NCI-H1417 treated with DMSO at 0.1 percent for 48 hours (cell line): ENCODE results near the gene GLB1L.
"Not testable (repeated sequence)": the region's sequence is repeated elsewhere in the genome, so short reads cannot be mapped to it uniquely, and the experiment has no call there.

ENCODE experiments used
- DNase-seq: peaks from one replicate; lab custom pipeline; 2025; lab: John Stamatoyannopoulos, UW

GLB1L gene

DNA sequence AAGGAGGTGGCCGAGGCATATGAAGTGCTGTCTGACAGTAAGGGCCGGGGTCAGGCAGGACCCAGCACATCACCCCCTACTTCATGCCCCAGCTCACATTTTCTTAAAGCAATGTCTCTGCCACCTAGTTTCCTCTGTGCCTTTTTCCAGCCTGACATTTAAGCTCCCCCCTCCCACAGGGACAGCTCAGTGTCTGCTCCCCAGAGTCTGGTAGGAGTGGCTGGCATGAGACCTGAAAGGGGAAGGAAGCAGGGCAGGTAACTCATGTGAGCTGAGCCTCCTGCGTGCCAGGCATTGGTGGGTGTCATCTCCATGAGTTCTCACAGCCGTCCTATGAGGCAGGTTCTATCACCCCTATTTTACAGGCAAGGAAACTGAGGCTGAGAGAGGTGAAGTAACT lies 35.4 kb upstream of the GLB1L start:
- no peak for DNase-seq

- DNase-seq: no peak
Observed at GRCh38 chr2:219279916-219280516, 34.8 kb upstream of the GLB1L start.

DNA sequence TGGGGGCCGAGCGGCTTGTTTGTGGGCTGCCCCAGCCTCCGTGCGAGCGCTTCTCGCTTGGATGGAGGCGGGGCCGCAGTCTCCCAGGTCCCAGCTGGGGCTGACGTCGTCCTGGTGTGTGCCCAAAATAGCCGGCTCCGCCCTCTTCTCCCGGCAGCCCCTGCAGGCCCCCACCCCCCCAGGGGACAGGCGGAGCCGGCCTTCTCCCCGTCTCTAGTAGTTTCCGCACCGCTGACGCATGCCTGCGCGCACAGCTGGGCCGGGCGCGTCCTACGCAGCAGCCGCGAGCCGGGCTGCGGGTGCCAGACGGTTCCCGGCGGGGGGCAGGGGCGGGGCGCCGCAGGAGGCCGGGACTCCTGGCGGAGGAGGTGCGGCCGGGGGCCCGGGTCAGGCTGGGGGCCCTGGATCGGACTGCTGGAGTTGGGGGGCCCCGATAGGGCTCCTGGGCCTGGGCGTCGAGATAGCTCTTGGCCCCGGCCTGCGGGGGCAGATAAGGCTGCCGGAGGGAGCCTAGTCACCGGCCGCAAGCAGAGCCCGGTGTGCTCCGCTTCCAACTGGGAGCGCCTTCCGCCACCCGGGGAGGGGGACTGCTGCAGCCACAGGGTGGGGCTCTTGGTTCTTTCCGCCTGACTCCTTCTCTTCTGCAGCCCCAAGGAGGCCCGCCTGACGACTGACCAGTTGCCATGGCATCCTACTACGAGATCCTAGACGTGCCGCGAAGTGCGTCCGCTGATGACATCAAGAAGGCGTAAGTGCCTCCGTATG lies 34.1 kb upstream of the GLB1L start, which contains the start of gene DNAJB2:
TSS of gene DNAJB2 (plus strand) at position 216 of the 765 bp plus-strand sequence. CDS start at position 684, 468 bp downstream.
- DNase-seq: peak; percentile 75

GRCh38 chr2:219278655-219279150 lies 33.5 kb upstream of the GLB1L start:
- no peak for DNase-seq

- DNase-seq: peak; percentile 13
Observed at GRCh38 chr2:219277703-219278654, 32.7 kb upstream of the GLB1L start.

- no peak for DNase-seq
Observed at GRCh38 chr2:219274361-219274921, 29.2 kb upstream of the GLB1L start.

DNA sequence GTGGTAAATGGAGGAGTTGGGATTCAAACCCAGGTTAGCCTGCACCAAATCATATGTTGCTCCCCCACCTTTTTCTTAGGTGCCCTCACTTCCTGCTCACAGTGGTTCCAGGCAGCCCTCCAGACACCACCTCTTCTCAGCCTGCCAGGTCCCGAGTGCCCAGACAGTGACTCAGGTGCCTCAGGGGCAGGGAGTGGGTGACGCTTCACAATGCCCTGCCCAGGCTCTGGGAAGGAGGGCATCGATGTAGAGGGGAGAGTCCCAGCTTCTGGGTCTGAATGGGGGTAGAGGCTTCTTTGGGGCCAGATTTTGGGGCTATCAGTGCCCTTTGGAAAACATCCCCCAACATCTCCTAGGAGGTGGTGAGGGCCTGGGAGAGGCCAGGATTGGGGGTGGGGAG lies 28.7 kb upstream of the GLB1L start:
- no peak for DNase-seq

DNA sequence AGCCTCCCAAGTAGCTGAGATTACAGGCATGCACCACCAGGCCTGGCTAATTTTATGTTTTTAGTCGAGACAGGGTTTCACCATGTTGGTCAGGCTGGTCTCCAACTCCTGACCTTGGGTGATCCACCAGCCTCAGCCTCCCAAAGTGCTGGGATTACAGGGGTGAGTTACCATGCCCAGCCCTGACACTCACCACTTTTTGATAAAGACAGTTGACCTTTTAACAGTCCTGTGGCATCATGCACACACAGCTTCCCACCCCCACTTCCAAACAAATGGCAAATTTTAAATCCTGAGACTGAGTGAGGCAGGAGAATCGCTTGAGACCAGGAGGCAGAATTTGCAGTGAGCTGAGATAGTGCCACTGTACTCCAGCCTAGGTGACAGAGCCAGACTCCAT lies 27.8 kb upstream of the GLB1L start:
- DNase-seq: no peak

DNA sequence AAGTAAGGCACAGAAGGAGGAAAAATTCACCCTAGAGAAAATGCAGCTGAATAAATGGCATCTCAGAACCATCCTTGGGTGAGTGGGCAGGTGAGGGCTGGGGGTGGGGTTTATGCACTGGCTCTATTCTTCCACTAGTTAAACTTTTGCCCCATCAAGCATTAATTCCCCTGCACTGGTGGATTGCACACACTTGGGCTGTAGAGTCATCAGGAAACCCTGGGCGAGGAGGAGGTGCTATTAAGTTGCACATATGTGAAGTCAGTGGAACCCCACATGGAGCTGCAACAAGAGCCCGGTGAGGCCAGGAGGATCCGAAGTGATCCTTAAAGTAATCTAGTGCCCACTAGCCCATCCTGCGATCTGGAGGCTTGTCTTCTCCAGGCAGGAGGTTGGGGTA lies 27.1 kb upstream of the GLB1L start:
- no peak for DNase-seq

DNA sequence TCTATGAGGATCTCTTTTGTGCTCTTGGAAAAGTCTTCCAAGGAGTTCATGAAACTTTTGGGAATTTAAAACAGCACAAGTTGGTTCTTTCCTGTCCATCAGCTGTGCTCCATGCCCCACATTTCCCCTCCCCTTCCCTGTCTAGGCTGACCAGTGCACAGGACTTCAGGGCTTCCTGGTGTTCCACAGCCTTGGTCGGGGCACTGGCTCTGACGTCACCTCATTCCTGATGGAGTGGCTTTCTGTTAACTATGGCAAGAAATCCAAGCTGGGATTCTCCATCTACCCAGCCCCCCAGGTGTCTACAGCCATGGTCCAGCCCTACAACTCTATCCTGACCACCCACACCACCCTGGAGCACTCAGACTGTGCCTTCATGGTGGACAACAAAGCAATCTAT lies 25.8 kb upstream of the GLB1L start:
- DNase-seq: no peak

- DNase-seq: no peak
Observed at GRCh38 chr2:219270055-219270372, 24.8 kb upstream of the GLB1L start.

DNA sequence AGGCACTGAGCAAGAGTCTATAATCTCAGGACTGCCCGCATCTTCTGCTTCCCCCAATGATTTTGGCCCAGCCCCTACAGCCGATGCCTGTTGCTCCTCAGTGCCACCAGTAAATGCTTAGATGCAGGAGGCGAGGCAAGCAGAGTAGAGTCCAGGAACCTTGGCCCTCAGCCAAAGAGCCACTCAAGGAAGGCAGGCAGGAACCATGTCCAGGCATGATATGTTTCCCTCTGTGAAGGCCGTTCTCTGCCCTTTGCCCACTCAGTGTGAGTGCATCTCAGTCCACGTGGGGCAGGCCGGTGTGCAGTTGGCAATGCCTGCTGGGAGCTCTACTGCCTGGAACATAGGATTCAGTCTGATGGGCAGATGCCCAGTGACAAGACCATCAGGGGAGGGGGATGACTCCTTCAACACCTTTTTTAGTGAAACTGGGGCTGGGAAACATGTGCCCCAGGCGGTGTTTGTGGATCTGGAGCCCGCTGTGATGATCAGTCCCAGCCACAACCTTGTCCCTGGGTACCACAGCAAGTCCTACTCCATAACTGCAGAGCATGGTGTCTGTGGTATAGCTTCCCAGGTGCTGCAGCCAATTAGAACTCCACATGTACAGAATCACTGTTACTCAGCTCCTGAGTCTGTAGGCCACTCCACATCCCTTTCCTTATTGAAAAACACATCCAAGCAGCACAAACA lies 24.3 kb upstream of the GLB1L start:
- DNase-seq: no peak

DNA sequence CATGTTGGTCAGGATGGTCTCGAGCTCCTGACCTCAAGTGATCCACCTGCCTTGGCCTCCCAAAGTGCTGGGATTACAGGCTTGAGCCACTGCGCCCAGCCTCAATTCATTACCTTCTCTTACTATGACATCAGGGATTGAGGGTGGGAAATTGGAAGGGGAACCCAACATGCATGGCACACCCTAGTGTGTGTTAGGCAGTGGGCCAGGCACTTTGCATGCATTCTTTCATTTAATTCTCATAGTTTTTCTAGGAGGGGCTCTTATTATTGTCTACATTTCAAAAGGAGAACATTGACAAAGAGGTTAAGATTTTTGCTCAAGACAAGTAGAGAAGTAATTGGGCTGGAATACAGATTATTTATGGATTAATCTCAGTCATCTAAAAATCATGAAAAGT lies 23.1 kb upstream of the GLB1L start:
- no peak for DNase-seq

GRCh38 chr2:219266886-219267285 lies 21.6 kb upstream of the GLB1L start:
- DNase-seq: no peak

DNA sequence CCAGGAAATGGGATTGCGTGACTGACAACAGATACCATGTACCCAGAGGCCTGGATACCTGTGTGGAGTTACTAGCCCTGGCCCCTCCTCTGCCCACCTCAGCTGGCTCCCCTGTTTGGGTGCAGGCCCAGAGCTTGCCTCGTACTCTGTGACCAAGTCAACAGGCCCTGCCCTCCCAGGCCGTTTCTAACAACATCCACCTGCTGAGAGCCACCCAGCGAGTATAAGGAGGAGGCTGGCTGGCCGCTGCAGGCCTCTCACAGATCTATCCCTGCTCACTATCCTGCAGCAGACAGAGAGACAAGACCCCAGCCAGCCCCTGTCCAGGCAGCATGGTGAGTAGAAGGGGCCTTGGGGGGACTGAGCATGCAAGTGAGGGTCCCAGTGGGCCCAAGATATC lies 21.0 kb upstream of the GLB1L start:
- DNase-seq: no peak

- DNase-seq: no peak
Observed at GRCh38 chr2:219261024-219261855, 16.0 kb upstream of the GLB1L start.

DNA sequence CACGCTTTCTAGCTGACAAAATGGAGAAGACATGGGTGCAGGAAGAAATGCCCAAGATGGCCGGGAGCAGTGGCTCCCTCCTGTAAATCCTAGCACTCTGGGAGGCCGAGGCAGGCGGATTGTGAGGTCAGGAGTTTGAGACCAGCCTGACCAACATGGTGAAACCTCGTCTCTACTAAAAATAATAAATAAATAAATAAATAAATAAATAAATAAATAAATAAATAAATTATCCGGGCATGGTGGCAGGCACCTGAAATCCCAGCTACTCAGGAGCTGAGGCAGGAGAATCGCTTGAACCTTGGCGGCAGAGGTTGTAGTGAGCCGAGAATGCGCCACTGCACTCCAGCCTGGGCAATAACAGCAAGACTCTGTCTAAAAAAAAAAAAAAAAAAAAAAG lies 13.7 kb upstream of the GLB1L start:
- not testable (repeated sequence) for DNase-seq

DNA sequence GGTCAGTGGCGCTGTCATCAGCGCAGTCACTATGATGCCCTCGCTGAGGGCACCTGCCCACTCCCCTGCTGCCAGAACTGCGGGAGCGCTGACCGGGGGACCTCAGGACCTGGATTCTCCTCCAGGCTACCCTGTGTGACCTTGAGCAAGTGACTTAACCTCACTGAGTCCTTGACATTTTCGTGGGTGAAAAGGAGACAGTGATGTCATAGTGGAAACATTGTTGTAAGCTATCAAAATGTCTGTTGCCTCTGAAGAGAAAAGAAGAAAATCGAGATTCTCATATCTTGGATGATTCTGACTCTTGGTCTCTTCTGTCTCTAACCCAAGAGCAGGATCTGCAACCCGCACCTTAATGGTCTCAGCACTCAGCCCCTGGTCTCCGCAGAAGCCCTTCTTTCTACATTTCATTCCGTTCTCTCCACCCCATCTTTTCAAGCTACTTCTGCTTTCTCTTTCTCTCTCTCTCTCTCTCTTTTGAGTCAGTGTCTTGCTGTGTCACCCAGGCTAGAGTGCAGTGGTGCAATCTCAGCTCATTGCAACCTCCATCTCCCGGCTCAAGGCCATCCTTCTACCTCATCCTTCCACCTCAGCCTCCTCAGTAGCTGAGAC lies 9.5 kb upstream of the GLB1L start:
- DNase-seq: no peak

DNA sequence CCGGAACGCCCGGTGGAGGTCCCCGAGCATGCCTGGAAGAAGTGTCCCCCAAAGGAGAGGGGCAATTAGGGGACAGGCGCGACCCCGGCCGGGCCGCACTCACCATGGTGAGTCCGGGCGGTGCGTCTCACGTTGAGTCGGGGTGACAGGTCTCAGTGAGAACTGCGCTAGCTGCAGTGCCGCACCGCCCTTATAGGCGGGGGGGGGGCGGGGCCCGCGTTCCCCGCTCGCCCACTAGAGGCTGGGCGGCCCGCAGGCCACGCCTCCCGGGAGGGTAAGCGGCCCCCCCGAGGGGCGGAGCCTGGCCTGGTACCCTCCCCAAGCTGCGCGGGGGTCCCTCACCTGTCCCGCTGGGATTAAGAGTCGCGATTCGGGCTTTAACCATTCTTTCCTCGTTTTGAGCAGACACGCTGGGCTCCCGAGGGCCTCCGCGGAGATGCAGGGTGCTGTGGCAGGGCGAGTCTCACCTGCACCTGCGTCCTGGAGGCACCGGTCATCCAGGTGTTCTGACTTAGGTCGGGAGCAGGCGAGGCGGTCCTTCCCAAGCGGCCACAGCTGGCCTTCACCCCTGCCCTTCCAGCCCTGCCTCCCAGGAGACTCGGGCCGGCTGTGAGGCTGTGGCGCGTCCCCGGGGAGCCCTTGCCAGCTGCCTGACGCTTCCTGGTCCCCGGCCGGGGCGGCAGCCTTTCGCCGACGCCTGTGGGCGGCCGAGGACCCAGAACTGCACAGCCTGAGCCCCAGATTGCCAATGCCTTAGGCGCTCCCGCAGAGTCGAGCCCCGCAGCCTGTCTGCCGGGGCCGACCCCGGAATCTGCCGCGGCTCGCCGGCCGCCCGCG lies 8.7 kb upstream of the GLB1L start, which contains the start of gene TUBA4A:
TSS of gene TUBA4A (minus strand) at position 166 of the 837 bp plus-strand sequence. CDS start at position 106, 60 bp downstream.
- no peak for DNase-seq
